Measurements from ENCODE around the gene GPR39.

Gene GPR39

DNA sequence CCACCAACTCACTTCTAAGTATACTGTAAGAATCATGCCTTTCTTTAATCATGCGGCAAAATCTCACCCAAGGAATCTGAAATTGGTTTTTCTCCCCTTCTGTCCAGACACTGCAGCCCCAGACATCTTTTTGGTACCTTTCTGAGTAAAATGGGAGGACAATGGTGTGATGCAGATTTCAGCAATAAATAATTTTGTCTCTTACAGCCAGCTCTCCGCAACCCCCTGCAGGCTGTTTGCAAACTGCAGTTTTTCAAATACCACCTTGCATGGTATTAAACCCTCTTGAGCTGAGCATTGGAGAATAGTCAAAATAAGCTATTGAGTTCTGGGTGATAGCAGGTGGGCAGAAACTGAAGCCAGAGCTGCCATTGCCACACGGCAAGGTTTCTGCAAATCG lies 32.2 kb downstream of the GPR39 start:
- no peak for DNase-seq

- DNase-seq: no peak
Observed at GRCh38 chr2:132449868-132450267, 33.3 kb downstream of the GPR39 start.

DNA sequence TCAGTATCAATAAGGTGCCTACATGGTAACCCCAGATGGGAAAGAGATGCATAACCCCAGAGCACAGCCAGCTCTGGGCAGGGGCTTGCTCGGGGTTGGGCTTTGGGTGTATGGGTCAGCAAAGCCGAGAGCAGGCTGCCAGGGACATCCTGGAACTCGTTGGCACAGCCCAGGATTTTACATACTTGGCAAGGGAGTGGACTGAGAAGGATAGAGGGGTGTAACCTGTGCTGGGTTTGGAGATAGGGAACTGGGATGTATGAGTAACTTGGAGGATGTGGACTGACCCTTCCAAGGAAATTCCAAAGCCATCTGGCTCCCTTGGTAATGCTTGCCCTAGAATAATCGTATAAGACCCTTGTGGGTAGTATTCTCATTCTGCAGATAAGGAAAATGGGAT lies 44.2 kb downstream of the GPR39 start:
- DNase-seq: no peak

GRCh38 chr2:132462236-132462635 lies 45.6 kb downstream of the GPR39 start:
- DNase-seq: no peak

- DNase-seq: no peak
Observed at GRCh38 chr2:132463719-132464118, 47.1 kb downstream of the GPR39 start.

DNA sequence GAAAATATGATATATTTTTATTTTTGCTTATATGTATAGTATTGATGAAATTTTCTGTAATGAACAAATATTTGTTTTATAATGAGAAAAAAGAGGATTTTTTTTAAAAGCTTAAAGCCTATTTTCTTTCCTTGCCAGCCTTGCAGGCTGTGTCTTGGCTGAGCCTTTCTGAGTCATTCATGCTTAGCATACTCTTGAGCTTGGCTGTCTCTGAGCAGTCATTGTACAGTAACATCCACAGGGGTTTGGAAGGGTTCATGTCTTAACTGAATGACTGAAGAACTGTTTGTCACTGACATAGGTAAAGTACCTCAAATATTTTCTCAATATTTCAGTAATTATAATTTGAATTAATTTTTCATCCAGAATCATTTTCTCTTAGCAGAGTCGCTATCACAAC lies 49.3 kb downstream of the GPR39 start:
- no peak for DNase-seq

GRCh38 chr2:132466428-132467028 lies 49.9 kb downstream of the GPR39 start:
- no peak for DNase-seq

GRCh38 chr2:132468821-132469675 lies 52.4 kb downstream of the GPR39 start:
- DNase-seq: no peak

- DNase-seq: no peak
Observed at GRCh38 chr2:132470746-132471145, 54.1 kb downstream of the GPR39 start.

DNA sequence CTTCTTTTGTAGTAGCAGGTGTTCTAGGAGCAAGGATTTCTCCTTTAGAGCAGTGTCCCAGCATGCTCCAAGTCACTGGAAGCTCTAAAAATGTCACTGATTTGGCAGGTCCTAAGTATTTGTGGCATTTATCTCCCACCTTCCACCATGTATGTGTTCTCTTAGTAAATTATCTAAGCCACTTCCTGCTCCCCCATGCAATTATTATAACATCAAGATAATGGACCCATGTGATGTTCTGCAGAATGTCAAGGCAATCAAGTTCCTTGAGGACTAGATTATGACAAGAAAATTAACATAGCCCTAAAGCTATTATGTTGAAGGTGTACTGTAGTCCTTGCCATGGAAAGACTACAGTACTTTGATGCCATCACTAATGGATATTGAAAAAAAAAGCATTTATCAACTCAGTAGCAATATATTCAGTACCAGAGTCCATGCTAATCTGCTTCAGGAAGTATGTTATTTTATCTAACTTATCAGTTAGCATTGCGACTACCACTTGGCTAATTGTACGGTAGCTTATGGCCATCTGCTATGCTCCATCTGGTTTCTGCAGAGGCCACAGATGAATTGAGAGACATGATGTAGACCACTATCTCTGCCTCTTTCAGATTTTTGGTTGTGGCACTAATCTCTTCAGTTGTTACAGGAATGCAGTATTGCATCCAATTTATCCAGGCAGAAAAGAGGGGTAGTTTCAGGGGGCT lies 56.7 kb downstream of the GPR39 start:
- DNase-seq: no peak

DNA sequence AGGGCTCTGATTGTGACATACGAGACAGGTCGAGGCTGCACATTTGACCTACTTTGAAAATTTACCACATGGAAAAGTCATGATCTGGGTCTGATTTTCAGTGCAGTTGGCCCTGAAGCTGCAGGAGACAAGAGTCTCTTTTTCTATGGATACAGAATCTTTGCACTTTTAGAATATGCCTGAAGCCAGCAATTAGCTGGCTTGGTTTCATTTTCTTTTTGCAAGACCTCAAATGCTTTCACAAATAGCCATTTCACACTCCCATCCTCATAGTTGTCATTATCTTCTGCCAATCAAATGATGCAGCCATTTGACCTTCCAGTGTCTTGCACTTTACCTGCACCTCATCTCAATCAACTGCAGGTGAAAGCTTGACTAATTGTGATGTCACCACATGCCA lies 59.0 kb downstream of the GPR39 start:
- no peak for DNase-seq

GRCh38 chr2:132477436-132477835 lies 60.8 kb downstream of the GPR39 start:
- no peak for DNase-seq

DNA sequence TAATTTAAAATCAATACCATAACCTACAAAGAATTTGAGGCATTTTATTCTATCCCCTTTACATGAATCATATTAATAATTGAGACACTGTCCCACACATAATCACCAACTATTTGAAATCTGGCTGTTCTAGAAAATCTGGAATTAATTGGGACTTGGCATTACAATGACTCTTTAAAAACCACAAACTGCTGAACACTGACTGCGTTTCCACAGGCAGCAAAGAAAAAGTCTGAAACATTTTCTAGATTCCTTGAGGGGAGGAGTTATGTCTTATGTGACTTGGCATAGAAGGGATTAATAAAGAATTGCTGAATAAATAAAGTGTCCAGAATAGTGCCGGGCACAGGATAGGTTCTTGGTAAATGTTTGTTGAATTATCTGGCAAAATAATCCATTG lies 61.4 kb downstream of the GPR39 start:
- no peak for DNase-seq

GRCh38 chr2:132478461-132479105 lies 62.0 kb downstream of the GPR39 start:
- DNase-seq: no peak

DNA sequence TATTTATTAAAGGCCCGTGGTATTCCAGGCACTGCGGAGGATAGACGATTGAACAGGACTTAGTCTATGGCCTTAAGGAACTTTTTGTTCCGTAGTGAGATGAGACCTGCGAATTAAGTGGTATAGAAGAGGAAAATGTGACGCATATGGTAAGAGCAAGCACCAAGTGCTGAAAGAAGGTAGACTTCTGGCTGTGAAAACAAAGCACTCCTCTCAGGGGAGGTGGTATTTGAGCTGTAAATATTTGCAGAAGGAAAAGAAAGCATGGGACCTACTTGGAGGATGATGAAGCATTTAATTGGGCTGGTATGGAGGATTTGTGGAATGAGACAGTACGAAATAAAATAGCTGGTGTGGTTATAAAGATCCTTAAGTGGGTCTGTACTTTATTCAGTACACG lies 62.5 kb downstream of the GPR39 start:
- DNase-seq: no peak

GRCh38 chr2:132482821-132483220 lies 66.2 kb downstream of the GPR39 start:
- DNase-seq: no peak

- DNase-seq: no peak
Observed at GRCh38 chr2:132484144-132484543, 67.5 kb downstream of the GPR39 start.

DNA sequence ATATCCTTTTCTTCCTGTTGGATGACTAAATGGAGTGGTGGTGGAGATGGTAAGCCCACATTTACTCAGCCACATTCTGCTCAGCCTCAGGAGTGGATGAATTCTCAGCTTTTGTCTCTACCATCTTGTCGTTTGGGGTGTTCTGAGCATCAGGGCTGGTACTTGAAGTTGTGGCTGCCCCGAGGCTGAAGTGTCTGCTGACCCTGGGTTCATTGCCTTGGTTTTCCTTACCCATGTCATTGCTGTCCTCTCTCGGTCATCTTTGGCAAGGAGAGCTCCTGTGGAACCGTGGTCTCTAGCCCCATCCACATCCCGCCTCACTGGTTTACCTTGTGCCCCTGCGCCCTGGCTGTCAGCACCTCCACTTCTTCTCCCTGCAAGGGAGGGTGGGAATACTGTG lies 71.9 kb downstream of the GPR39 start:
- DNase-seq: no peak

DNA sequence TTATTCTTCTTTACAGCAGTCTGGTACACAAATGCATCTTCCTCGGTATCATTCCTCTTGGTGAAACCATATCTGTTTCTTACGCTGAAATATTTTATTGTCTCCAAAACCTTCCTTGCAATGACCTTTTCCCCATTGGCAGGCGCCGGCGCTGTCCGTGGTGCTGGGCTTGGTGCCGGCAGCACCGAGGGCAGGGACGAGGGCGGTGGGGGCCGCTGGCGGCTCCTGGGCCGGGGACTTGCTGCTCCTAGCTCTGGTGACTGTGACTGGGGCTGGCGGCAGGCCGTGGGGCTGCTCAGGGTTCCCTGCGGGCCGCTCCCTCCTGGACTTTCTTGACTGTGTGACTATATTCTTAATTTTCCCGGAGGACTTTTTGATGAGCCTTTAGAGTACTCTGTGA lies 72.5 kb downstream of the GPR39 start:
- no peak for DNase-seq

DNA sequence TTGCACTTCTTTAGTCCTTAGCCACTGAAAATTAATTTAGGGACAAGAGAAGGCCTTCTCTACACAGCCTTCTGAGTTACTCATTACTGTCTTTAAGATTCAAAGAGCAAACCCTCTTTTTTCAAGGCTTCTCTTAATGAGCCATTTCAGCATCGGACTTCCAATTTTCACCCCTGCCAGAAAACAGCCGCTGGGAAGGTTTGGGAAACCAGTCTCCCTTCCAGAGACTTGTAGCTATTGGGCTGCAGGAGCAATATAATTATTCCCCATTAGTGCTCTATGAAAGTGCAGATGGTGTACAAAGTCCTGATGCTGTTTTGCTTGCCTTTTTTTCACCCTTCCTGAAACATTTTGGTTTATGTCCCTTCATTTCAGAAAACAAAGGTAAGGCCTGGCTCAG lies 79.3 kb downstream of the GPR39 start:
- DNase-seq: no peak

- no peak for DNase-seq
Observed at GRCh38 chr2:132496555-132496954, 80.0 kb downstream of the GPR39 start.

DNA sequence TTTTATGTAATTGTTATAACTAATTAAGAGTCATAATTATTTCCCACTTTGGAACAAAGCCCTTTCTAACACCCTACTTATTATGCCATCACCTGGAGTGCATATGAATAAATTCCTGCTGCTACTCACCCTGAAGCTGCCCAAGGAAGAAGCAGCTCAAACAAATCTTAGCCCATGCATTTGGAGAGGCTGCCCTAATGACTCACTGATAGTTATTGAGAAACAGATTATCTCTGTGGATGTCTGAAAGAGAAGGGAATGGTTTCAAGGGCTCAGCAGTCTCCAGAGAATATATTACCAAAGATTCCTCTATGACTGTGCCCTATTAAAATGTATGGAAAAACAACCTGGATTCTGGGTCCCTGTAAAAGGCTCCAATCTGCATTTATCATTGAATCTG lies 81.0 kb downstream of the GPR39 start:
- no peak for DNase-seq

DNA sequence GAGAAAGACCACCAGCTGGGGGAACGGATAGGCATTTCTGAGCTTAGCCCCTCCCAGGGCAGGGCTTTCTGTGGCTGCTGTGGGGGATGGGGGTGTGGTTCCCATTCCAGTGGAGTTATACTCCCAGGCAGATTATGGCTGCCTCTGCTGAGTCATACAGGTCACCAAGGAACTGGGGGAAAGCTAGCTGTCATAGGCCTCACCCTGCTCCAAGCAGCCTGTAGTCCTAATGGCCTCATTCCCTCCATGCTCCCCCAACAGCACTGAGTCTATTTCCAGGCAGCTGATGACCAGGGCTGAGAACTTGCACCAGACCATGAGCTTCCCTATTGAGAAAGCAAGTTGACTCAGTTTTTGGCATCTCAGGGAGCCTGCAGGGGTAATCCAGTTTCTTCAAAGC lies 87.1 kb downstream of the GPR39 start:
- no peak for DNase-seq

- no peak for DNase-seq
Observed at GRCh38 chr2:132515010-132515409, 98.4 kb downstream of the GPR39 start.
